NCI-H345 treated with DMSO at 0.1 percent for 48 hours (cell line): ENCODE data around the gene TAX1BP1.

Source experiments
- DNase-seq: peaks from one replicate; lab custom pipeline; 2025; ENCODE audit not compliant: unreplicated experiment; lab: John Stamatoyannopoulos, UW

The TAX1BP1 gene

GRCh38 chr7:27739909-27740448 is at the start of gene TAX1BP1:
Gene TAX1BP1 (plus strand): TSS chr7:27740162. CDS start chr7:27748525, 8,363 bp downstream.
- peak; percentile 94 for DNase-seq

- no peak for DNase-seq
Observed at GRCh38 chr7:27690649-27691048, 49.3 kb upstream of the TAX1BP1 start.

DNA sequence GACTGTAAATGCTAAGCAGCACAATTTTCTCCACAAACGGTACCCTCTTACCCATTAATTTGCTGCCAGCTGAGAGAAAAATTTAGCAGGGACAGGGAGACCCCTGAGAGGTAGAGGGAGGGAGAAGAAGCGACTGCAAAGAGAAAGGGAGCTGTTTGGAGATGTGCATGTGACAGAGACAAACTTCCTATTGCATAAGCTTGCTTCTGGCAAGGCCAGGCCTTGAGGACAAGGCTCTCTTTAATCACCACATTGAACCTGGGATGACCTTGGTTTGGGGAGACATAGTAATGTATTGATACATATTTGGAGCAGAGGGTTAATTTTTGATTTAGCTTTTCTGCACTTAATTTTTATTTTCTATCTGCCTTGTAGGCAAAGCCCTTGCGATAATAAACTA is 46.2 kb upstream of the TAX1BP1 start:
- DNase-seq = no peak

DNA sequence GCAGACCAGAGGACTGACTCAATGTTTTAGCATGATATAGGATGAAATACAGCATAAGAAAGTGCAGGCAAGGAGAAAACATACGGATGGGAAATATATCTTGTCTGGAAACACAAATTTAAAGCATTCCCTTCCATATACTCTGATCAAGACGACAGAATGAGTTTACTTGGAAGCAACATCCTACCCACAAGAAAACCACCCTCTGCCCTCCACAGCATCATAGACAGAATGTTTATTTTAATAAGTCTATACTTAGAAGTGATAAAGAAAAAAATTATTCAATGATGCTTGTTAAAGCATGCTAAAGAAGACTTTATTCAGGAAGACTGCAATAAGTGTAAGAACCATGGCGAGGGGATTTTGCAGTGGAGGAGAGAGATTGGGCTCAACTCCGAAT is 44.9 kb upstream of the TAX1BP1 start:
- DNase-seq = no peak

GRCh38 chr7:27697861-27698430 is 42.0 kb upstream of the TAX1BP1 start:
- DNase-seq = no peak

- no peak for DNase-seq
Observed at GRCh38 chr7:27699751-27700150, 40.2 kb upstream of the TAX1BP1 start.

GRCh38 chr7:27700501-27700900 is 39.5 kb upstream of the TAX1BP1 start:
- no peak for DNase-seq

GRCh38 chr7:27703181-27703580 is 36.8 kb upstream of the TAX1BP1 start:
- no peak for DNase-seq

GRCh38 chr7:27704422-27705199 is 35.4 kb upstream of the TAX1BP1 start:
- DNase-seq = no peak

GRCh38 chr7:27705200-27705594 is 34.8 kb upstream of the TAX1BP1 start:
- DNase-seq = no peak

DNA sequence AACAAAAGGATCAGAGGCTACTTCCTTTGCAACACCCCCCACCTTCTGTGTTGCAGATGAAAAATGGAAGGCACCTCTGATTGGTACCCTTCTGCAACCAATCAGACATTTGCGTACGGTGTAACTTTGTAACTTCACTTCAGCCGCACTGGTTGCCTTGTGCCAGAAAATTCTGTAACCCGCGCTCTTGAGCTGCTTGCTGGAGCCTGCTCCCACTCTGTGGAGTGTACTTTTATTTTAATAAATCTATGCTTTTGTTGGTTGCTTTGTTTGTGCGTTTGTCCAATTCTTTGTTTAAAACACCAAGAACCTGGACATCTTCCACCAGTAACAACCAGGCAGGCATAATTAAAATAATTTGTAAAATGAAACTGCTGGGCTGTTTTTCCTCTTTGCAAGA is 31.5 kb upstream of the TAX1BP1 start:
- no peak for DNase-seq

- DNase-seq = no peak
Observed at GRCh38 chr7:27709137-27710075, 30.6 kb upstream of the TAX1BP1 start.

- no peak for DNase-seq
Observed at GRCh38 chr7:27712217-27712616, 27.7 kb upstream of the TAX1BP1 start.

DNA sequence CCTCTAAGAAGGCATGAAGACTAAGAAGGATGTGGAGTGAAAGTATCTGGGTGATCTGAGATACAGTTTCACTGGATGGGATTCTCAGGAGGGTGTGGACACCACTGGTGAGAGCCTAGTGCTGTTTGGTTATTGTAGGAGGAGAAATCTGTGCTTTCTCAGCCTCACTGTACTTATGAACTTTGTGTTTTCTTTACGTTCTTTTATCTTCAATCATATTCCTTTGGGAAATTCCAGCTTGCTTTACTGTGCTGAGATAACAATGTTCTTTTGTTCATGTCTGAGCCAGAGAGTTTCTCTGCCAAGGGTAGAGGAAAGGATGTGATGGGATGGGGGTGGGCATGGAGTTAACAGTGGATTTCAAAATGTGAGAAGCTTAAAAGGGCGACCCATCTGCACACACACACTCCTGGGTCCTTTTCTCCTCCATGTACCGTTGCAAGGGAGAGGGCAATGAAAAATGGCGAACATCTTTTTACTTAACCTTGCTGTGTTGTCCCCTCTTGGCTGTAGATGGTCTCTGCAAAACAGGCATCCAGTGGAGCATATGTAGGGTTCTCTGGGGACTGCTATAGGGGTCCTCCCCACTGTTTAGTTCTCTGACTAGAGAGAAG is 25.0 kb upstream of the TAX1BP1 start:
- no peak for DNase-seq

- DNase-seq = no peak
Observed at GRCh38 chr7:27723085-27723484, 16.9 kb upstream of the TAX1BP1 start.

- DNase-seq = no peak
Observed at GRCh38 chr7:27727058-27727457, 12.9 kb upstream of the TAX1BP1 start.

DNA sequence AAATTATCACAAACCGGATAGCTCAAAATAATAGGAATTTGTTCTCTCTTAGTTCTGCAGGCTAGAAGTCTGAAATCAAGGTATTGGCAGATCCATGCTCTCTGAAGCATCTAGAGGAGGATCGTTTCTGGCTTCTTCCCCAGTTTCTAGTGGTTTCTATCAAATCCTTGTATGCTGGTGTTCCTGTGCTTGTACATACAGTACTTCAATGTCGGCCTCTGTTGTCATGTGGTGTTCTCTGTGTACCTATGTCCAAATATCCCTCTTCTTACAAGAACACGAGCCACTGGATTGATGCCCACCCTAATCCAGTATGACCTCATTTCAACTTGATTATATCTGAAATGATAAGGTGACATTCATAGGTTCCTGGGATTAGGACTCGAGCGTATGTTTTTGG is 9.8 kb upstream of the TAX1BP1 start:
- DNase-seq = no peak

DNA sequence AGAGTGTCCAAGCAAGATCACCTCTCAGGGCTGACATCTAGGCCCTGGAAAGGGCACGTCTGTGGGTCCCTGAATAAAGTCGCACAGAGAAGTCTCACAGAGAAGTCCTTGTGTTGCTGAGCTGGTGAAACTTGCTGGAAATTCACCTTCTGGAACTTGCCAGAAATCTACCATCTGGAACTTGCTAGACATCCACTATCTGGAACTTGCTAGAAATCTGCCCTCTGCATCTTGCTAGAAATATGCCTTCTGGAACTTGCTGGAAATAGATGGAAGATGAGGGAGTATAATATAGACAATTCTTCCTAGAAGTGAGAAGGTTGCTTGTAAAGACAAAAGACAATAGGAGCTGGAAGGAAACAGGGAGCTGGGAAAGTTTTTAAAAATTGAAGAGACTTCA is 5.4 kb upstream of the TAX1BP1 start:
- DNase-seq = no peak

GRCh38 chr7:27735165-27735564 is 4.8 kb upstream of the TAX1BP1 start:
- DNase-seq = no peak

DNA sequence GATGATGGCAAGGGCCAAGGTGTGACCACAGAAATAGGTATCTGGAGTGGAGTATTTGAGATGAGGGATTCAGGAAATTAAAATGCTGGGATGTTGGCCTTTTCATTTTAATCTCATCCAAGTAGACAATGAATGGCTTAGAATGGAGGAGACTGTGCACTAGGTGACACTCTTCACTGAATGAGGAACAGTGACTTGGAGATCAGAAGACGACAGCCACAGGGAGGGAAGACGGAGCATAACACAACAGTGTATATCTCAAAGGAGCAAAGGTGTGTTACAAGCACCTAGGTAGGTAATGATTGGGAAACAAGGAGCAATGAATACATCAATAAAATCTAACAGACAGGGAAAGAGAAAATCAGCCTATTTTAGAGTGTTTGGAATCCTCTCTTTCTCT is 4.1 kb upstream of the TAX1BP1 start:
- no peak for DNase-seq

- DNase-seq = no peak
Observed at GRCh38 chr7:27737178-27737577, 2.8 kb upstream of the TAX1BP1 start.
